Transverse colon (tissue), 4 donors: ENCODE results near the gene FNDC3B. TPM values are rescaled to one million over a fixed set of nuclear protein-coding genes. Genes with fewer than 3 reads are reported as not detected.
"Not testable (repeated sequence)": the region's sequence is repeated elsewhere in the genome, so short reads cannot be mapped to it uniquely, and the experiment has no call there.

Source experiments
- DNase-seq: peaks from one replicate; pipeline ENCODE4 v3.0.0-alpha.2; 2019
- H3K27ac ChIP-seq, 4 donors: fragments of 200-600 bp; sonication (generic); 2 replicates each; pipeline ENCODE4 v1.5.1; 2016 to 2018; ENCODE audit warnings: inconsistent platforms in 4 of 4
- H3K27me3 ChIP-seq: fragments of 200-600 bp; sonication (generic); 2 replicates; pipeline ENCODE4 v1.5.1; 2017; ENCODE audit warnings: inconsistent platforms
- H3K36me3 ChIP-seq, 4 donors: fragments of 200-600 bp; sonication (generic); 2 replicates each; pipeline ENCODE4 v1.5.1; 2017 to 2019; ENCODE audit warnings: inconsistent platforms in 4 of 4
- H3K4me1 ChIP-seq, 4 donors: fragments of 200-600 bp; sonication (generic); 2 replicates each; pipeline ENCODE4 v1.5.1; 2017 to 2020; ENCODE audit warnings: inconsistent platforms in 4 of 4
- H3K4me3 ChIP-seq, 4 donors: fragments of 200-600 bp; sonication (generic); 1 replicate in 1 of 4; 2 replicates in 3 of 4; pipeline versions ENCODE4 v1.5.1 to v1.6.1; 2017 to 2019; ENCODE audit warnings: inconsistent platforms in 4 of 4
- H3K9me3 ChIP-seq, 2 donors: fragments of 200-600 bp; sonication (generic); 2 replicates each; pipeline ENCODE4 v1.5.1; 2017 to 2019; ENCODE audit warnings: inconsistent platforms in 2 of 2
- CTCF ChIP-seq, 5 experiments: fragments of 200-600 bp in 3 of 5; fragments of 450-650 bp in 2 of 5; sonication (generic) in 3 of 5; IDR thresholded peaks; 1 replicate in 2 of 5; 2 replicates in 3 of 5; pipeline ENCODE4 v1.5.1; 2016 to 2017; ENCODE audit warnings: antibody characterized with exemption in 5 of 5, inconsistent platforms in 3 of 5, mild to moderate bottlenecking in 2 of 5, moderate library complexity in 1 of 5
- EP300 ChIP-seq: sonication (generic); formaldehyde crosslinking; IDR thresholded peaks from one replicate; pipeline ENCODE4 v1.6.1; 2017; ENCODE audit warnings: antibody characterized with exemption, low read depth
- POLR2A ChIP-seq: fragments of 450-650 bp; IDR thresholded peaks from one replicate; pipeline ENCODE4 v1.6.1; 2016; ENCODE audit warnings: antibody characterized with exemption, mild to moderate bottlenecking, moderate library complexity
- POLR2AphosphoS5 ChIP-seq, 3 donors: sonication (generic); formaldehyde crosslinking; IDR thresholded peaks; one replicate each; pipeline ENCODE4 v1.6.1; 2016; ENCODE audit warnings: antibody characterized with exemption in 3 of 3
- WGBS, 2 donors: methylation state at CpG; one replicate each; pipeline ENCODE4 v1.1.5; 2018; ENCODE audit warnings: low coverage in 1 of 2; 5-methylcytosine and 5-hydroxymethylcytosine counted together
- in situ Hi-C, 4 donors: fragments of 200-750 bp; cut with MboI; loops; one replicate each; pipeline versions ENCODE4 v1.15.0 to v1.15.1; 2017; ENCODE audit warnings: low sequenced_read_pairs in 3 of 4, low pct_ligation_motif_present in 1 of 4, low pct_unique_long_range_greater_than_20kb in 1 of 4
- intact Hi-C: fragments of 100-400 bp; cut with DNase I; formaldehyde crosslinking; loops from one replicate; pipeline ENCODE4 v1.15.1; 2023; ENCODE audit warnings: low total_unique reads
- total RNA-seq, 4 donors: library from RNA; depleted of rRNA; stranded (reverse); fragments of >200 nt; gene quantifications; one replicate each; pipeline ENCODE4 v1.1.0, GENCODE V29; 2016

The FNDC3B gene
- total RNA-seq, 4 donors from 2014 or later, result 28.5 to 85.7 (median 44.5) TPM

GRCh38 chr3:172362583-172362982 lies 323.2 kb downstream of the FNDC3B start:
- Histone ChIP-seq H3K4me1 (no peaks in the 10 kb centered on the region), H3K27ac (no peak overlapping the region), H3K4me3 (no peak overlapping the region), H3K9me3 (no peaks in the 10 kb centered on the region), H3K36me3 (peaks cover 0 to 27% (median 9%) of the 10 kb centered on the region in 4 donors), H3K27me3 (no peaks in the 10 kb centered on the region)
- DNase-seq, result no peak
- WGBS, 2 donors, result 89 to 93% methylated on average over 1 of the region's 1 CpG
- in situ Hi-C loops, result loop anchor here in 2 of 4 donors (25.0 kb wide), 1 partner anchor 300 kb away; no protein-coding TSS in a partner anchor
- intact Hi-C loops, result no loop called here
- TF ChIP-seq POLR2A (no peak), EP300 (no peak), CTCF (IDR thresholded peaks at IDR 0.05) (no peak), POLR2AphosphoS5 (IDR thresholded peaks at IDR 0.05) (no peak)

GRCh38 chr3:172364374-172365027 lies 325.1 kb downstream of the FNDC3B start:
- Histone ChIP-seq H3K27ac (no peak overlapping the region), H3K36me3 (peaks cover 0 to 27% (median 9%) of the 10 kb centered on the region in 4 donors), H3K9me3 (no peaks in the 10 kb centered on the region), H3K4me1 (no peaks in the 10 kb centered on the region), H3K4me3 (no peak overlapping the region), H3K27me3 (no peaks in the 10 kb centered on the region)
- 80 to 96% methylated on average over 1 to 3 of the region's 3 CpGs for WGBS, 2 donors
- in situ Hi-C loops, result loop anchor here in 2 of 4 donors (25.0 kb wide), 1 partner anchor 298 kb away; no protein-coding TSS in a partner anchor
- DNase-seq, result no peak
- TF ChIP-seq POLR2A (no peak), EP300 (no peak), CTCF (IDR thresholded peaks at IDR 0.05) (no peak), POLR2AphosphoS5 (IDR thresholded peaks at IDR 0.05) (no peak)
- intact Hi-C loops, result no loop called here

- H3K9me3 ChIP-seq, result no peaks in the 10 kb centered on the region
- H3K27ac ChIP-seq, result no peak overlapping the region
- in situ Hi-C loops, result loop anchor here in 2 of 4 donors (25.0 kb wide), 1 partner anchor 297 kb away; no protein-coding TSS in a partner anchor
- H3K27me3 ChIP-seq, result no peaks in the 10 kb centered on the region
- H3K4me3 ChIP-seq, result no peak overlapping the region
- TF ChIP-seq POLR2A (no peak), POLR2AphosphoS5 (IDR thresholded peaks at IDR 0.05) (no peak), EP300 (no peak), CTCF (IDR thresholded peaks at IDR 0.05) (no peak)
- no peak for DNase-seq
- WGBS, 2 donors, result 97 to 100% methylated on average over 3 of the region's 3 CpGs
- H3K4me1 ChIP-seq, result peaks cover 0 to 5% (median under 1%) of the 10 kb centered on the region in 4 donors
- H3K36me3 ChIP-seq, result peaks cover 0 to 27% (median 9%) of the 10 kb centered on the region in 4 donors
- intact Hi-C loops, result no loop called here
Observed at GRCh38 chr3:172365028-172365567, 325.7 kb downstream of the FNDC3B start.

GRCh38 chr3:172367205-172368105 lies 328.1 kb downstream of the FNDC3B start:
- Histone ChIP-seq H3K9me3 (no peaks in the 10 kb centered on the region), H3K27ac (no peak overlapping the region), H3K4me1 (peaks cover 0 to 11% (median 2%) of the 10 kb centered on the region in 4 donors), H3K4me3 (no peak overlapping the region), H3K27me3 (no peaks in the 10 kb centered on the region), H3K36me3 (peaks cover 0 to 21% (median 9%) of the 10 kb centered on the region in 4 donors)
- WGBS, 2 donors, result 68 to 77% methylated on average over 7 to 9 of the region's 9 CpGs
- DNase-seq, result no peak
- intact Hi-C loops, result no loop called here
- TF ChIP-seq CTCF (IDR thresholded peaks at IDR 0.05) (no peak), EP300 (no peak), POLR2A (no peak), POLR2AphosphoS5 (IDR thresholded peaks at IDR 0.05) (no peak)
- in situ Hi-C loops, result loop anchor here in 2 of 4 donors (25.0 kb wide), 1 partner anchor 295 kb away; no protein-coding TSS in a partner anchor

- H3K9me3 ChIP-seq, H3K27ac ChIP-seq, H3K4me3 ChIP-seq, intact Hi-C loops, DNase-seq, H3K27me3 ChIP-seq: not testable (repeated sequence)
- WGBS, 2 donors, result 93 to 97% methylated on average over 5 of the region's 5 CpGs
- H3K36me3 ChIP-seq, result peaks cover 0 to 15% (median 3%) of the 10 kb centered on the region in 4 donors
- H3K4me1 ChIP-seq, result peaks cover 0 to 11% (median 2%) of the 10 kb centered on the region in 4 donors
- in situ Hi-C loops, result loop anchor here in 2 of 4 donors (25.0 kb wide), 1 partner anchor 294 kb away; no protein-coding TSS in a partner anchor
Observed at GRCh38 chr3:172368556-172368955, 329.2 kb downstream of the FNDC3B start.
